ENCODE measurements around the gene PLPP4.

PLPP4 gene

GRCh38 chr10:120462018-120462682 is 5.1 kb downstream of the PLPP4 start:
- no peaks in the 10 kb centered on the region for H3K27me3 ChIP-seq (ENCODE audit: insufficient read depth, low read depth, severe bottlenecking)
- no peaks in the 10 kb centered on the region for H3K36me3 ChIP-seq
- H3K27ac ChIP-seq: no peak overlapping the region
- H3K9me3 ChIP-seq (ENCODE audit: severe bottlenecking): no peaks in the 10 kb centered on the region
- no peak for DNase-seq
- H3K4me3 ChIP-seq (ENCODE audit: low read depth, low read length): no peak overlapping the region
- no peak for TF ChIP-seq CTCF (IDR thresholded peaks at IDR 0.05; ENCODE audit: low read depth, low read length)

- Histone ChIP-seq H3K9me3 (ENCODE audit: severe bottlenecking) (no peaks in the 10 kb centered on the region), H3K27me3 (ENCODE audit: insufficient read depth, low read depth, severe bottlenecking) (no peaks in the 10 kb centered on the region), H3K36me3 (no peaks in the 10 kb centered on the region), H3K4me3 (ENCODE audit: low read depth, low read length) (no peak overlapping the region), H3K27ac (no peak overlapping the region)
- no peak for TF ChIP-seq CTCF (IDR thresholded peaks at IDR 0.05; ENCODE audit: low read depth, low read length)
- DNase-seq: no peak
These were observed 8.1 kb downstream of the PLPP4 start for GRCh38 chr10:120465138-120465537.

- Histone ChIP-seq H3K27ac (no peak overlapping the region), H3K4me3 (ENCODE audit: low read depth, low read length) (no peak overlapping the region), H3K27me3 (ENCODE audit: insufficient read depth, low read depth, severe bottlenecking) (no peaks in the 10 kb centered on the region), H3K9me3 (ENCODE audit: severe bottlenecking) (no peaks in the 10 kb centered on the region), H3K36me3 (no peaks in the 10 kb centered on the region)
- no peak for TF ChIP-seq CTCF (IDR thresholded peaks at IDR 0.05; ENCODE audit: low read depth, low read length)
- DNase-seq: no peak
These were observed 9.0 kb downstream of the PLPP4 start for GRCh38 chr10:120466006-120466405.

- DNase-seq: no peak
- no peak overlapping the region for H3K4me3 ChIP-seq (ENCODE audit: low read depth, low read length)
- H3K9me3 ChIP-seq (ENCODE audit: severe bottlenecking): no peaks in the 10 kb centered on the region
- H3K27ac ChIP-seq: no peak overlapping the region
- H3K27me3 ChIP-seq (ENCODE audit: insufficient read depth, low read depth, severe bottlenecking): no peaks in the 10 kb centered on the region
- no peak for TF ChIP-seq CTCF (IDR thresholded peaks at IDR 0.05; ENCODE audit: low read depth, low read length)
- no peaks in the 10 kb centered on the region for H3K36me3 ChIP-seq
These were observed 16.6 kb downstream of the PLPP4 start for GRCh38 chr10:120473593-120473992.

DNA sequence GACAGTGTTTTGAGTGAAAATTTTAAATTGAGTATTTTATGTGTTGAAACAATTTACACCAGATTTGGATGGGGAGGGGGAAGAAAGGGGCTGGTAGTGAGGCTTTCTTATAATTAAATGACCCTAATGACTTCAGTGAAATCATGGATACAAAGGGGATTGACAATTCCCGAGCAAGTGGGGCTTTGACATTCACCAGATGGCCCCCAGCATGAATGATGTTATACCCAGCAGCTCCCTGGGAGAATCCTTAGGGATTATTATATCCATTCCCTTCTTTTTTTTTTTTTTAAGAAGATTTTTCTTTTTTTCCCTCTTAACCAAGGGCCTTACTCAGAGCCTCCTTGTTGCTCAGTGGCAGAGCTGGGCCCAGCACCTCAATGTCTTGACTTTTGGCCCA is 17.9 kb downstream of the PLPP4 start:
- TF ChIP-seq CTCF (IDR thresholded peaks at IDR 0.05; ENCODE audit: low read depth, low read length): no peak
- no peaks in the 10 kb centered on the region for H3K9me3 ChIP-seq (ENCODE audit: severe bottlenecking)
- H3K36me3 ChIP-seq: no peaks in the 10 kb centered on the region
- H3K4me3 ChIP-seq (ENCODE audit: low read depth, low read length): no peak overlapping the region
- H3K27me3 ChIP-seq (ENCODE audit: insufficient read depth, low read depth, severe bottlenecking): no peaks in the 10 kb centered on the region
- DNase-seq: peak; percentile 72
- H3K27ac ChIP-seq: peak overlapping the region; percentile 60
